ENCODE measurements around the gene OPCML.

DNA sequence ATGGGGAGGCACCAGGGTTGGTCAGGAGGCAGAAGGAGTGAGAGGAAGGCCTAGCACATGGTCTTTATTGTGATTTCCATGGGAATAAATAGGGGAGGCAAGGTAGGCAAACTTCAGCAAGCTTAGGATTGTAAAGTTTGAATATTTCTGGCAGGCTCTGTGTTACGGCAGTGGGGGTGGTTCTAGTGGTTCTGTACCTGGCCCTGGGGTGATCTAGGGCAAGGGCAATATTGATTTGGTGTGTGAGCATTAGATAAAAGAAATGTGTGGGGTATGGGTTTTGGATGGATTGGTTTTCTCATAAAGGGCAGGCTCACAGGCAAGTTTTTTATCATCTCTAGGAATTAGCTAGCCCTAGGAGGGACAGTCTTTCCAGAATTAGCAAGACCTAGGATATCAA lies 584.0 kb downstream of the OPCML start:
- TF ChIP-seq, protein P1, sequence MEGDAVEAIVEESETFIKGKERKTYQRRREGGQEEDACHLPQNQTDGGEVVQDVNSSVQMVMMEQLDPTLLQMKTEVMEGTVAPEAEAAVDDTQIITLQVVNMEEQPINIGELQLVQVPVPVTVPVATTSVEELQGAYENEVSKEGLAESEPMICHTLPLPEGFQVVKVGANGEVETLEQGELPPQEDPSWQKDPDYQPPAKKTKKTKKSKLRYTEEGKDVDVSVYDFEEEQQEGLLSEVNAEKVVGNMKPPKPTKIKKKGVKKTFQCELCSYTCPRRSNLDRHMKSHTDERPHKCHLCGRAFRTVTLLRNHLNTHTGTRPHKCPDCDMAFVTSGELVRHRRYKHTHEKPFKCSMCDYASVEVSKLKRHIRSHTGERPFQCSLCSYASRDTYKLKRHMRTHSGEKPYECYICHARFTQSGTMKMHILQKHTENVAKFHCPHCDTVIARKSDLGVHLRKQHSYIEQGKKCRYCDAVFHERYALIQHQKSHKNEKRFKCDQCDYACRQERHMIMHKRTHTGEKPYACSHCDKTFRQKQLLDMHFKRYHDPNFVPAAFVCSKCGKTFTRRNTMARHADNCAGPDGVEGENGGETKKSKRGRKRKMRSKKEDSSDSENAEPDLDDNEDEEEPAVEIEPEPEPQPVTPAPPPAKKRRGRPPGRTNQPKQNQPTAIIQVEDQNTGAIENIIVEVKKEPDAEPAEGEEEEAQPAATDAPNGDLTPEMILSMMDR (conservative IDR thresholded peaks at IDR 0.05 in 1 of 2, IDR thresholded peaks at IDR 0.05 in 1 of 2; ENCODE audit: extremely low read depth in 1 of 2, insufficient read depth in 1 of 2, low read depth in 1 of 2, low read length in 2 of 2), result no peak
- TF ChIP-seq EZH2 (IDR thresholded peaks at IDR 0.05; ENCODE audit: borderline replicate concordance, low read length), result no peak

All from mammary epithelial cell (primary cell).